Heart left ventricle (tissue), 13 donors: Measurements from ENCODE around the gene FOXP1.

Experiments
- POLR2A ChIP-seq, 2 donors: fragments of 450-650 bp; IDR thresholded peaks; one replicate each; pipeline ENCODE4 v1.6.1; 2017; ENCODE audit warnings: antibody characterized with exemption in 2 of 2, mild to moderate bottlenecking in 2 of 2, moderate library complexity in 2 of 2
- TF ChIP-seq, protein P1 (sequence below), 12 donors: fragments of 200-600 bp; sonication (generic) in 4 of 12; IDR thresholded peaks; one replicate each; pipeline versions ENCODE4 v1.5.0 to v1.8.0; 2018 to 2022; ENCODE audit warnings: antibody characterized with exemption in 12 of 12, mild to moderate bottlenecking in 5 of 12
- donor health status: ischemic (EF 13 %, LVEDD 7.1; RV severe dilation, severe dysfunction).
- donor health status: DM: no; HTN: yes; CAD: no.
- donor health status: DM: no; HTN: no; CAD: no.
- donor health status: ischemic (EF 25% LVEDD 6.9; RV normal size, moderate dysfunction).
- donor health status: ischemic (EF 25% LVEDD 5.7; RV mildly dilated, moderate dysfunction).
- donor health status: ischemic (EF 35%, LVEDD 5.7; RV mildly dilated, moderate dysfunction).
- donor health status: nonischemic (EF 11% LVEDD 7.7; RV severe dilation, severe dysfunction).
- donor health status: DM: yes; HTN: yes; CAD: no.
- donor health status: PGD.
- donor health status: ischemic (EF 29% LVEDD 5.4; RV normal size, mild dysfunction).
- donor health status: nonischemic (EF 23%, LVEDD 6.1; RV moderate dilation, normal function).

DNA sequence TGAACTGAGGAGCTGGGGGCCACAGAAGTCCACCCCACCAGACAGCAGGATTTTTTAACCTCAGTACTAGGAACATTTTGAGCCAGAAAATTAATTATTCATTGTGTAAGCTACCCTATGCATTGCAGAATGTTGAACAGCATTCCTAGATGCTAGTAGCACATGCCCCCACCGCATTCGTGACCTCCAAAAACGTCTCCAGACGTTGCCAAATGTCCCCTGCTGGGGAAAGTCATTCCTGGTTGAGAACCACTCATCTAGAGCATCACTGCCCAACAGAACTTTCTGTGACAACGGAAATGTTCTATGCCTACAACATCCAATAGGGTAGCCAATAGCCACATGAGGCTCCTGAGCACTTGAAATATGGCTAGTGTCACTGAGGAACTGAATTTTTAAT lies 333.5 kb downstream of the FOXP1 start:
- TF ChIP-seq, protein P1, sequence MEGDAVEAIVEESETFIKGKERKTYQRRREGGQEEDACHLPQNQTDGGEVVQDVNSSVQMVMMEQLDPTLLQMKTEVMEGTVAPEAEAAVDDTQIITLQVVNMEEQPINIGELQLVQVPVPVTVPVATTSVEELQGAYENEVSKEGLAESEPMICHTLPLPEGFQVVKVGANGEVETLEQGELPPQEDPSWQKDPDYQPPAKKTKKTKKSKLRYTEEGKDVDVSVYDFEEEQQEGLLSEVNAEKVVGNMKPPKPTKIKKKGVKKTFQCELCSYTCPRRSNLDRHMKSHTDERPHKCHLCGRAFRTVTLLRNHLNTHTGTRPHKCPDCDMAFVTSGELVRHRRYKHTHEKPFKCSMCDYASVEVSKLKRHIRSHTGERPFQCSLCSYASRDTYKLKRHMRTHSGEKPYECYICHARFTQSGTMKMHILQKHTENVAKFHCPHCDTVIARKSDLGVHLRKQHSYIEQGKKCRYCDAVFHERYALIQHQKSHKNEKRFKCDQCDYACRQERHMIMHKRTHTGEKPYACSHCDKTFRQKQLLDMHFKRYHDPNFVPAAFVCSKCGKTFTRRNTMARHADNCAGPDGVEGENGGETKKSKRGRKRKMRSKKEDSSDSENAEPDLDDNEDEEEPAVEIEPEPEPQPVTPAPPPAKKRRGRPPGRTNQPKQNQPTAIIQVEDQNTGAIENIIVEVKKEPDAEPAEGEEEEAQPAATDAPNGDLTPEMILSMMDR (IDR thresholded peaks at IDR 0.05) = no peak
- TF ChIP-seq POLR2A (IDR thresholded peaks at IDR 0.05) = no peak
